Erythroblast (primary cell): ENCODE measurements around the gene CCDC40.

Source experiments
- GATA1 ChIP-seq: IDR thresholded peaks from 2 replicates; pipeline ENCODE4 v1.6.1; 2011; ENCODE audit warnings: low read depth, mild to moderate bottlenecking, control low read depth, low read length, moderate library complexity
- POLR2A ChIP-seq: IDR thresholded peaks from 2 replicates; pipeline ENCODE4 v1.6.1; 2011; ENCODE audit warnings: mild to moderate bottlenecking, low read length

DNA sequence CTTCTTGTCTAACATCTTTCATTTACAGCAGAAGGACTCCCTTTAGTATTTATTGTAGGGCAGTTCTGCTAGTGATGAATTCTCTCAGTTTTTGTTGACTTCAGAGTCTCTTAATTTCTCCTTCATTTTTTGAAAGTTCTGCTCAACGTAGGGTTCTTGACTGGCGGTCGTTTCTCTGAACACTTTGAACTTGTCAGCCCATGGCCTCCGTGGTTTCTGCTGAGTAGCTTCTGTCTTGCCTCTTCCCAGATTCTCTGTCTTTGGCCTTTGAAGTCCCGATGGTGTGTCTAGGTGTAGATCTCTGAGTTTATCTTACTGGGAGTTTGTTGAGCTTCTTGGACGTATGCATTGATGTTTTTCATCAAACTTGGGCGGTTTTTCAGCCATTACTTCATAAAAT lies 78.3 kb downstream of the CCDC40 start:
- TF ChIP-seq POLR2A: no peak
- no peak for TF ChIP-seq GATA1
